Posterior vena cava (tissue), 2 donors: ENCODE data around the gene LMBRD1. TPM values are rescaled to one million over a fixed set of nuclear protein-coding genes. Genes with fewer than 3 reads are reported as not detected.
"Not testable (repeated sequence)": the region's sequence is repeated elsewhere in the genome, so short reads cannot be mapped to it uniquely, and the experiment has no call there.

ENCODE experiments used
- DNase-seq: peaks from one replicate; pipeline ENCODE4 v3.0.0-alpha.2; 2020; ENCODE audit warnings: low spot score
- intact Hi-C, 2 donors: fragments of 100-400 bp; cut with DNase I; formaldehyde crosslinking; loops; one replicate each; pipeline versions ENCODE4 v1.14.1 to v1.14.2; 2022 to 2023
- total RNA-seq, 2 donors: library from RNA; stranded (reverse); fragmentation: NEBNext Ultra II Directional; extraction: Animal tissue kit (Norgen Biotek cat#: 25700); gene quantifications; one replicate each; pipeline ENCODE4 v1.2.1, GENCODE V29; 2021
- donor health status: DM: yes; HTN: yes; CAD: no.
- donor health status: DM: yes; HTN: yes; CAD: no.

LMBRD1 gene
- total RNA-seq, 2 donors from 2014 or later, result 42.9 to 46.8 TPM

DNA sequence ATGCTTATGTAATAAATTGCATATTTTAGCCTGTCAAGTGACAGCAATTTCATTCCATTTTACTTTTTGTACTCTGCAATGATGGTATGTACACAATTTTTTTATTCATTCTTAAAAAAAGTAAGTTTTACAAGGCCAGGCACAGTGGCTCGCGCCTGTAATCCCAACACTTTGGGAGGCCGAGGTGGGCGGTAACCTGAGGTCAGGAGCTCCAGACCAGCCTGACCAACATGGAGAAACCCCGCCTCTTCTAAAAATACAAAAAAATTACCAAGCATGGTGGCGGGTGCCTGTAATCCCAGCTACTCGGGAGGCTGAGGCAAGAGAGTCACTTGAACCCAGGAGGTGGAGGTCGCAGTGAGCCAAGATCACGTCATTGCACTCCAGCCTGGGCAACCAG is 130.0 kb downstream of the LMBRD1 start:
- intact Hi-C loops, result not testable (repeated sequence)

DNA sequence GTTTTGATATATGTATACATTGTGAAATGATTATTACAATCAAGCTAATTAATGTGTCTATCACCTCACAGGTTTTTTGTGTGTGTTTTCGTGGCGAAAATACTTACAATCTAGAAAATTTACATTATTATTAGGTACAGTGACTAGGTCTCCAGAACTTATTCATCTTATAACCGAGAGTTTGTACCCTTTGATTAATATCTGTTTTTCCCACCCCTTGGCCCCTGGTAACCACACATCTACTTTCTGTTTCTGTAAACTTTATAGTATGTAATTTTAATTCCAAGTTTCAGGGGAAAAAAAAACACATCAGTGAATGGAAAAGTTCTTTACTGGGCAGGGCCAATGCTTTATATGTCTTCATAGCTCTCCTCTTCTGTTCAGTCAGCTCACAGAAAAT is 131.4 kb downstream of the LMBRD1 start:
- no peak for DNase-seq
- intact Hi-C loops, result no loop called here

More for the DNA sequence above, 130.0 kb downstream of the LMBRD1 start:
- not testable (repeated sequence) for DNase-seq

DNA sequence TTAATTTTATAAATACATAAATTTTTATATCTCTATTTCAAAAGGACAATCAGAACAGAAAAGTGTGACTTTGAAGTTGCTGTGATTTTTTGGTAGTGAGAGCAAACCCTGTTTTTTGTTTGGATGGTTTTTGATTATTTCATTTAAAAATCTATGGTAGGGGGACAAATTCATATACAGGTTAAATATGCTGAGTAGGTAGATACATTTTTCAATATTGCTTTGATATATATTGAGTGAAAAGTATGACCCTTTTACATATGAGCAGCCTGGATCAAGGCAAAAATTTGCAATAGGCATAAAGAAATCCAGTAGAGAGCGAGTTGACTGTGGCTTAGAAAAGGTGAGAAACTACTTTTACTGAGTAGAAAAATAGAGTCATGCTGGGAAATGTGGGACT is 132.3 kb downstream of the LMBRD1 start:
- intact Hi-C loops, result no loop called here

DNA sequence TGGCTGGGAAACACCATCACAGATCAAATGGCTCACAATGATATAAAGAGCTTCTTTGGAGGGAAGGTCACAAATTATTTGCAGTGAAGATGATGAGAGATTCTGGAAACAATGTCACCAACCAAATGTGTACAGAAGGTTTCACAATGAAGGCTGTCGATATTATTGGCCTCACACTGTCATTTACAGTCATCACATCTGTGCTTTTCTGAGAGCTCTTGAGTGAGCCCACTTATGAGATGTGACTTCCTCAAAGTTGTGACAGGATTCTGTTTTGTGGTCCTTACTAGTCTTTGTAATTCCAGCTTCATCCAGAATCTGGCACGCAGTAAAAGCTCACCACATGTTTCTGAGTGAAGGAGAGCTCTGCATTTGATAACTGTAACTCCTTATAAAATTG is 133.6 kb downstream of the LMBRD1 start:
- DNase-seq, result no peak
- intact Hi-C loops, result no loop called here

More for the DNA sequence above, 132.3 kb downstream of the LMBRD1 start:
- DNase-seq, result no peak

DNA sequence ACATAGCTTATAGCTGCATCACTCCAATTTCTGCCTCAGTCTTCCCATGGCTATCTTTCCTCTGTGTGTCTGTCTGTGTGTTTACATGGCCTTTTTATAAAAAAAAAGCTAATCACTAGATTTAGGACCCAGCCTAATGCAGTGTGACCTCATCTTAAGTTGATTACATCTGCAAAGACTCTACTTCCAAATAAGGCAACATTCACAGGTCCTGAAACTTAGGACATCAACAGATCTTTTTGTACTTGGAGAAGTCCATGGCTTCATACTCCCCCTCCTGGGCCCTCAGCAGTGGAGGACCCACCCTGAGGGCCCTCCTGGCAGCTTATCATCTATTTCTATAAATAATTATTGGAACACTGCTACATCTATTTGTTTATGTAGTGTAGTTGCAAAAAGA is 146.1 kb downstream of the LMBRD1 start:
- intact Hi-C loops, result no loop called here
- no peak for DNase-seq

DNA sequence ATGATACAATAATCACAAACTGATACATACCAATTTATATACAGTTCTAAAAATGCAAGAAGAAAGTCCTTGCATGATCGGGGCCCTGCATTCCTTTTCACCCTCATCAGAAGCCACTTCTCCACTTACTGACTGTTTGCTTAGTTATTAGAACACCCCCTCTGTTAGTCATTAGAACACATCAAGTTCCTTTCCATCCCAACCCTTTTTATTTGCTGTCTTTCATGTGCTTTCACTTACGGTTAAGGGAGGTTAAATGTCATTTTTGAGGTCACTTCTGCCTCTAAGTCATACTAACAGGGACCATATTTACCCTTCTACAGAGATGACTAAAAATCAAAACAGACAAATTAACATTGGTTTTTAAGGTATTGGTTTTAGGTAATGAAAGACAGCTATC is 149.1 kb downstream of the LMBRD1 start:
- intact Hi-C loops, result no loop called here
- no peak for DNase-seq

DNA sequence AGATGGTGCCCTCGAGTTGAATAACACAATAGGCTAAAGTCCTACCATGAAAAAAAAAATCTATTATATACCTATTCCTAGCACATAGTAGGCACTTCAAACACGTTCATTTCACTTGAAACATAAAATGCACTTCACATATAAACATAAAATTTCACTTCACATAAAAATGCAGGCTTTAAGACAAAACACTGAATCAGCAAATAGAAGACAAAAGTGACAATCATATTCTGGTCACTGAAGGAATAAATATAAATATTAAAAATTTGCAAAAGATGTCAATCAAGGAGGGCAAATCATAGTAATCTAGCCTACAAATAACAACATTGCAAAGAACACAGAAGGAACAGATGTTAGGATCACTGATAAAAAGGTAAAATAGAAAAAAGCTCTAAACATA is 153.1 kb downstream of the LMBRD1 start:
- intact Hi-C loops, result no loop called here
- no peak for DNase-seq

DNA sequence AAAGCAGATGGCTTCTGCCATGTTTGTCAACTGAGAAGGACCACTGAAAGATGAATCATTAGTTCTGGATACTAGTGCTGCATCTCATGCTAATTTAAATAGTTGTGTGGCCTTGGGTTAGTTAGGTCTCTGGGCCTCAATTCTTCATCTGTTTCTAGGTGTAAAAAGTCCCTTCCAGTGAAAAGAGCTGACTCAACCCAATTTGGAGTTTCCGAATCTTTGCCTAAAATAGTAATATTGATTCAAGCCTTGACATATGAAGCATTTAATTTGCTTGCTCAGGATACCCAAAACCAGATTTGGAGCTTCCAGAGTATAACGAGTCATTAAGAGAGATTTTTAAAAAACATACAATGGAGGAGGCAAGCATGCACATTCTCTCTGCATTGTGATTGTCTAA is 163.9 kb downstream of the LMBRD1 start:
- no peak for DNase-seq
- intact Hi-C loops, result no loop called here

DNA sequence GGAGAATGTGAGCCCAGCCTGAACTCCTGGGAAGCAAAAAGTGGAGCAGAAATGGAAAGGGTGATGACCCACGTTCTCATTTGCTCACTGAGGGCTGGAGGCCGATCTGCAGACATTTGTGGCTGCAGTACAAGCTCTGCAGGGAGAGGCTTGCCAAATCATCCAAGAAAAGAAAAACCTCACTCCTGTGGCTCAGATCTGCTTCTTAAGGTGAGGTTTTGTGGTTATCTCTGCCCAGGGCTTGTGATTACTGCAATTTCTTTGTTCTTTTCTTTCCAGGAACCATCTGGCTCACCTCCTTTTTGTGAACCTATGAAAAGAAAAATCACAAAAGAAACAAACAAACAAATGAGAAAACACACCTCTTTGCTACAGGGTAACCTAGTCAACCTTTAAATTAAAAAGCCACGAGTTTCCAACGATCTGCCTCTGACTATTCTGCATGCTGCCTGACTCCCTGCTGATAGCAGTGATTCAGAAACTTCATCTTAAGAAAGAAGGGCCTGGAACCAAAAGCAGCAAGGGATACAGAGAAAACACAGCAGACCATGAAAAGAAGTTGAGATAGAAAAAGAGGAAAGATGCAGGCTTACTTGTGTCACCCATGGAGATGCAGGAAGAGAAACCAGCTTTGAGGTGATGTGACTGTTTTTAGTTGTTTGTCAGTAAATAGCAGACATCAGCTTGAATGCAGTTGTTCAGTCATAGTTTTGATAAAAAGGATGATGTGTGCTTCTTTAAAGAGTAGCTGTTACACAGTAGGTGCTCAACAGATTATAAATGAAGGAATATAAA is 165.1 kb downstream of the LMBRD1 start:
- no peak for DNase-seq
- intact Hi-C loops, result no loop called here

DNA sequence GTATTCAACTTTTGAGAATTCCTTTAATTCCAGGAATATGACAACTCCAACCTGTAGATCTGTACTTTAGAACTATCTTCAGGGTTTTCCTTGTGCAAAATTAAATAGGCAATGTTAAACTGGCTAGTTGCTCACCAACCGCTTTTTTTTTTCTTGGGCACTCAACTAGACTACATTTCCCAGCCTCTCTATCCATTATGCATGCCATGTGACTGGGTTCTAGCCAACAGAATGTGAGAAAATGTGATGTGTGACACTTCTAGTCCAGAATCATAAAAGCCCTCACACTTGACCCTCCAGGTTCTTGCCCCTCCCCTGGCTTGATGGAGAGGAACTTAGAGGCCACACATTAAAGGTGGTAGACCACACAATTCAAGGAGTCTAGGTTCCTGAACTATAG is 166.0 kb downstream of the LMBRD1 start:
- intact Hi-C loops, result no loop called here
- no peak for DNase-seq

DNA sequence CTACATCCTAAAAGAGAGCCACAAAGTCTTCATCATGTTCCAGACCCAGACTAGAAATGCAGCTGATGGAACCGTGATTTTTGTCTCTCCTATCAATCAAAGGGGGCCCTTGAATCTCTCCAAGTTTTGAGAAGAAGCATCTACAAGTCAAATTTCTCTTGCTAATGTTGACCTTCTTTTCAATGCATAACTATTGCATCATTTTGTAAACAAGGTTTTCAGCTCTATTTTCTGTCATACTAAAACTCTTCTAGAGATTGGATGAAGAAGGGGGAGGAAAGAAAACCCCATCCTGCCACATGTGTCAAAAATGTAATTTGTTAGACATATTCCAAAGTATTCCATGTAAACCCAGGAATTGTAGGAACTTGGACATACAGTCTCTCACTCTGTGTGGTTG is 169.2 kb downstream of the LMBRD1 start:
- no peak for DNase-seq
- intact Hi-C loops, result no loop called here

DNA sequence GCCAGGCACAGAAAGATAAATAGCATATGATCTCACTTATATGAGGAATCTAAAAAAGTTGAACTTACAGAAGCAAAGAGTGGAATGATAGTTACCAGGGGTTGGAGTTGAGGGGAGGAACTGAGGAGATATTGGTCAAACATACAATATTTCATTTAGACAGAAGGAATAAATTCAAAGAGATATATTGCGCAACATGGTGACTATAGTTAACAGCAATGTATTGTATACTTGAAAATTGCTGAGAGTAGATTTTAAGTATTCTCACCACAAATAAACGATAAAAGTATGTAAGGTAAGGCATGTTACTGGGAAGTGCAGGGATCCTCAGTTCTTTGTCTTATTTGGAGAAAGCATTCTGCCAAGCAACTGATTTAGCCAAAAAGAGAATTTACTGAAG is 171.9 kb downstream of the LMBRD1 start:
- intact Hi-C loops, result no loop called here
- DNase-seq, result no peak

Other genes with a start within 250 kb of the LMBRD1 start
- under 1 TPM; 0.14 to 0.46 TPM for gene COL19A1, start 69.5 kb upstream of the LMBRD1 start, total RNA-seq